ENCODE results near the gene GAMT.
A peak's percentile ranks its signal among the peaks of the same experiment; 100 is the strongest.

Gene GAMT

GRCh38 chr19:1363599-1363998, 37.7 kb downstream of the GAMT start:
- DNase-seq, result no peak

GRCh38 chr19:1362387-1363257, 38.7 kb downstream of the GAMT start:
- no peak for DNase-seq

GRCh38 chr19:1361601-1362386, 39.5 kb downstream of the GAMT start:
- no peak for DNase-seq

- no peak for DNase-seq
Observed at GRCh38 chr19:1360818-1361461, 40.4 kb downstream of the GAMT start.

- DNase-seq, result no peak
Observed at GRCh38 chr19:1360126-1360817, 41.1 kb downstream of the GAMT start.

GRCh38 chr19:1357531-1358109, 43.7 kb downstream of the GAMT start:
- DNase-seq, result no peak

- DNase-seq, result no peak
Observed at GRCh38 chr19:1356508-1356865, 44.9 kb downstream of the GAMT start.

- DNase-seq, result peak; percentile 27
Observed at GRCh38 chr19:1355568-1356507, 45.5 kb downstream of the GAMT start.

GRCh38 chr19:1354970-1355567, 46.3 kb downstream of the GAMT start:
- no peak for DNase-seq

- DNase-seq, result no peak
Observed at GRCh38 chr19:1353144-1353543, 48.2 kb downstream of the GAMT start.

GRCh38 chr19:1351381-1351851, 49.9 kb downstream of the GAMT start:
- DNase-seq, result no peak

GRCh38 chr19:1350867-1351266, 50.5 kb downstream of the GAMT start:
- DNase-seq, result no peak

- DNase-seq, result no peak
Observed at GRCh38 chr19:1349211-1349610, 52.1 kb downstream of the GAMT start.

Data from activated CD4-positive, alpha-beta T cell treated with anti-CD3 and anti-CD28 coated beads for 48 hours (primary cell).